CD4-positive, alpha-beta memory T cell (primary cell): Measurements from ENCODE around the gene SELENOH. TPM values are rescaled to one million over a fixed set of nuclear protein-coding genes. Genes with fewer than 3 reads are reported as not detected.

Experiments
- polyA plus RNA-seq, 2 donors: library from polyadenylated mRNA; unstranded; fragments of 300-500 nt; fragmentation: Illumina TruSeq; gene quantifications; one replicate each; pipeline ENCODE4 v1.2.3, GENCODE V29; 2021
- total RNA-seq, 2 experiments: library from RNA; stranded (reverse); gene quantifications; one replicate each; pipeline ENCODE4 v1.2.3, GENCODE V29; 2021

The SELENOH gene
- total and polyA plus RNA-seq, 4 experiments from 2014 or later, result 102 to 223 (median 150) TPM

Other genes with a start within 250 kb of the SELENOH start
- gene SLC43A1, start 225.8 kb upstream of the SELENOH start, total RNA-seq, result 10 to 100 TPM; 18.1 to 21.7 TPM
- 10 to 100 TPM; 14.8 to 19.1 TPM for gene SLC43A1, start 225.8 kb upstream of the SELENOH start, polyA plus RNA-seq
- gene TIMM10, start 210.7 kb upstream of the SELENOH start, total RNA-seq, result 10 to 100 TPM; 30.4 to 34.6 TPM
- 10 to 100 TPM; 53.1 to 62.1 TPM for gene TIMM10, start 210.7 kb upstream of the SELENOH start, polyA plus RNA-seq
- gene SMTNL1, start 203.9 kb upstream of the SELENOH start, total RNA-seq, result not detected
- gene SMTNL1, start 203.9 kb upstream of the SELENOH start, polyA plus RNA-seq, result under 1 TPM in 1 of 2 donors, not detected in 1; 0.55 TPM
- 10 to 100 TPM; 79.7 to 82.9 TPM for gene UBE2L6, start 173.8 kb upstream of the SELENOH start, total RNA-seq
- gene UBE2L6, start 173.8 kb upstream of the SELENOH start, polyA plus RNA-seq, result 100 to 1,000 TPM; 257 to 320 TPM
- gene SERPING1, start 143.8 kb upstream of the SELENOH start, total RNA-seq, result not detected
- gene SERPING1, start 143.8 kb upstream of the SELENOH start, polyA plus RNA-seq, result not detected
- gene YPEL4, start 91.6 kb upstream of the SELENOH start, total RNA-seq, result 10 to 100 TPM; 11.8 to 12.6 TPM
- under 1 TPM in 1 of 2 donors, not detected in 1; 0.23 TPM for gene YPEL4, start 91.6 kb upstream of the SELENOH start, polyA plus RNA-seq
- 10 to 100 TPM; 14.1 to 16.0 TPM for gene CLP1, start 83.7 kb upstream of the SELENOH start, total RNA-seq
- gene CLP1, start 83.7 kb upstream of the SELENOH start, polyA plus RNA-seq, result 10 to 100 TPM in 1 of 2 donors, 1 to 10 TPM in 1; 9.6 to 22.5 TPM
- 10 to 100 TPM; 73.2 to 75.8 TPM for gene ZDHHC5, start 73.4 kb upstream of the SELENOH start, total RNA-seq
- 10 to 100 TPM; 30.4 to 44.6 TPM for gene ZDHHC5, start 73.4 kb upstream of the SELENOH start, polyA plus RNA-seq
- 10 to 100 TPM; 15.2 TPM for gene MED19, start 29.3 kb upstream of the SELENOH start, total RNA-seq
- 10 to 100 TPM; 17.4 to 20.2 TPM for gene MED19, start 29.3 kb upstream of the SELENOH start, polyA plus RNA-seq
- gene TMX2, start 28.9 kb upstream of the SELENOH start, total RNA-seq, result 10 to 100 TPM; 63.6 to 67.1 TPM
- 10 to 100 TPM; 77.9 to 88.5 TPM for gene TMX2, start 28.9 kb upstream of the SELENOH start, polyA plus RNA-seq
- not detected for gene BTBD18, start 10.3 kb downstream of the SELENOH start, total RNA-seq
- under 1 TPM; 0.34 to 0.44 TPM for gene BTBD18, start 10.3 kb downstream of the SELENOH start, polyA plus RNA-seq
- gene CTNND1, start 20.3 kb downstream of the SELENOH start, total RNA-seq, result 10 to 100 TPM; 10.3 to 11.1 TPM
- 1 to 10 TPM in 1 of 2 donors, under 1 TPM in 1; 0.91 to 1.6 TPM for gene CTNND1, start 20.3 kb downstream of the SELENOH start, polyA plus RNA-seq